Gastroesophageal sphincter (tissue), 4 donors: ENCODE data around the gene ZNF730. TPM values are rescaled to one million over a fixed set of nuclear protein-coding genes. Genes with fewer than 3 reads are reported as not detected.

Experiments used
- ATAC-seq: fragments of 150-250 bp; one replicate; pipeline ENCODE4 v1.9.1; 2016; ENCODE audit warnings: mild to moderate bottlenecking, moderate library complexity
- H3K27ac ChIP-seq, 4 donors: fragments of 200-600 bp; sonication (generic) in 3 of 4; 1 replicate in 3 of 4; 2 replicates in 1 of 4; pipeline ENCODE4 v1.5.1; 2016 to 2019
- H3K27me3 ChIP-seq: fragments of 200-600 bp; sonication (generic); one replicate; pipeline ENCODE4 v1.5.1; 2019
- H3K36me3 ChIP-seq, 2 donors: fragments of 200-600 bp; sonication (generic); one replicate each; pipeline ENCODE4 v1.5.1; 2019; ENCODE audit warnings: control low read depth in 1 of 2
- H3K4me1 ChIP-seq, 3 donors: fragments of 200-600 bp; sonication (generic); 1 replicate in 2 of 3; 2 replicates in 1 of 3; pipeline ENCODE4 v1.5.1; 2016 to 2019; ENCODE audit warnings: control low read depth in 2 of 3
- H3K4me3 ChIP-seq, 2 donors: fragments of 200-600 bp; sonication (generic); one replicate each; pipeline ENCODE4 v1.5.1; 2019; ENCODE audit warnings: mild to moderate bottlenecking in 1 of 2, moderate library complexity in 1 of 2
- H3K9me3 ChIP-seq, 3 donors: fragments of 200-600 bp; sonication (generic); one replicate each; pipeline ENCODE4 v1.5.1; 2017 to 2019; ENCODE audit warnings: control low read depth in 2 of 3
- EP300 ChIP-seq: sonication (generic); formaldehyde crosslinking; IDR thresholded peaks from one replicate; pipeline ENCODE4 v1.6.1; 2017; ENCODE audit warnings: antibody characterized with exemption, mild to moderate bottlenecking
- POLR2A ChIP-seq, 2 donors: fragments of 450-650 bp; IDR thresholded peaks; one replicate each; pipeline ENCODE4 v1.6.1; 2017; ENCODE audit warnings: antibody characterized with exemption in 2 of 2, mild to moderate bottlenecking in 2 of 2, moderate library complexity in 1 of 2
- POLR2AphosphoS5 ChIP-seq: sonication (generic); formaldehyde crosslinking; IDR thresholded peaks from one replicate; pipeline ENCODE4 v1.6.1; 2017; ENCODE audit warnings: antibody characterized with exemption
- WGBS, 2 donors: methylation state at CpG; one replicate each; pipeline ENCODE4 v1.1.5; 2018; ENCODE audit warnings: low coverage in 1 of 2; 5-methylcytosine and 5-hydroxymethylcytosine counted together
- total RNA-seq, 4 donors: library from RNA; depleted of rRNA; stranded (reverse); fragments of >200 nt; gene quantifications; one replicate each; pipeline ENCODE4 v1.1.0, GENCODE V29; 2016
- TF ChIP-seq, protein P1 (sequence below), 4 experiments: fragments of 200-600 bp in 2 of 4; fragments of 450-650 bp in 2 of 4; sonication (generic) in 1 of 4; IDR thresholded peaks; one replicate each; pipeline ENCODE4 v1.5.1; 2017 to 2019; ENCODE audit warnings: antibody characterized with exemption in 4 of 4, mild to moderate bottlenecking in 2 of 4, moderate library complexity in 2 of 4

Gene ZNF730
- total RNA-seq, 4 donors from 2014 or later = 0.27 TPM; not detected in 3

DNA sequence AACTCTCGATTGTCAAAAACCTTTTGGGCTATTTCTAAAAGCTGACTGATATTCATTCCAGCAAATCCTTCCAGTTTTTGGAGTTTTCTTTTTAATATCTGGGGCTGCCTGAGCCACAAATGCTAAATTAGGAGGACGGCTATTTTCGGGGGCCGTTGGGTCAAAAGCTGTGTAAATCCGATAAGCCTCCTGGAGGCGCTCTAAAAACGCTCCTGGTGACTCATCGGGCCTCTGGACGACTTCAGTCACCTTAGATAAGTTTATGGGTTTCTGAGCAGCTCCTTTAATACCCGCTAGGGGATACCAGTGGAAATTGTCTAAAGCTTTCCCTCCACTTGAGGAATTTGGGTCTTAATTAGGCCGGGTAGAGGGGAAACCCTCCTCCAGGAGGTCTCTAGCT lies 66.4 kb downstream of the ZNF730 start:
- Histone ChIP-seq H3K27me3 (no peaks in the 10 kb centered on the region), H3K4me1 (no peaks in the 10 kb centered on the region), H3K9me3 (no peaks in the 10 kb centered on the region), H3K4me3 (no peak overlapping the region), H3K36me3 (no peaks in the 10 kb centered on the region), H3K27ac (no peak overlapping the region)
- ATAC-seq = no peak
- 79 to 87% methylated on average over 3 to 9 of the region's 11 CpGs for WGBS, 2 donors
- TF ChIP-seq POLR2A (IDR thresholded peaks at IDR 0.05) (no peak), POLR2AphosphoS5 (no peak), EP300 (no peak)
- TF ChIP-seq, protein P1, sequence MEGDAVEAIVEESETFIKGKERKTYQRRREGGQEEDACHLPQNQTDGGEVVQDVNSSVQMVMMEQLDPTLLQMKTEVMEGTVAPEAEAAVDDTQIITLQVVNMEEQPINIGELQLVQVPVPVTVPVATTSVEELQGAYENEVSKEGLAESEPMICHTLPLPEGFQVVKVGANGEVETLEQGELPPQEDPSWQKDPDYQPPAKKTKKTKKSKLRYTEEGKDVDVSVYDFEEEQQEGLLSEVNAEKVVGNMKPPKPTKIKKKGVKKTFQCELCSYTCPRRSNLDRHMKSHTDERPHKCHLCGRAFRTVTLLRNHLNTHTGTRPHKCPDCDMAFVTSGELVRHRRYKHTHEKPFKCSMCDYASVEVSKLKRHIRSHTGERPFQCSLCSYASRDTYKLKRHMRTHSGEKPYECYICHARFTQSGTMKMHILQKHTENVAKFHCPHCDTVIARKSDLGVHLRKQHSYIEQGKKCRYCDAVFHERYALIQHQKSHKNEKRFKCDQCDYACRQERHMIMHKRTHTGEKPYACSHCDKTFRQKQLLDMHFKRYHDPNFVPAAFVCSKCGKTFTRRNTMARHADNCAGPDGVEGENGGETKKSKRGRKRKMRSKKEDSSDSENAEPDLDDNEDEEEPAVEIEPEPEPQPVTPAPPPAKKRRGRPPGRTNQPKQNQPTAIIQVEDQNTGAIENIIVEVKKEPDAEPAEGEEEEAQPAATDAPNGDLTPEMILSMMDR (IDR thresholded peaks at IDR 0.05) = no peak

DNA sequence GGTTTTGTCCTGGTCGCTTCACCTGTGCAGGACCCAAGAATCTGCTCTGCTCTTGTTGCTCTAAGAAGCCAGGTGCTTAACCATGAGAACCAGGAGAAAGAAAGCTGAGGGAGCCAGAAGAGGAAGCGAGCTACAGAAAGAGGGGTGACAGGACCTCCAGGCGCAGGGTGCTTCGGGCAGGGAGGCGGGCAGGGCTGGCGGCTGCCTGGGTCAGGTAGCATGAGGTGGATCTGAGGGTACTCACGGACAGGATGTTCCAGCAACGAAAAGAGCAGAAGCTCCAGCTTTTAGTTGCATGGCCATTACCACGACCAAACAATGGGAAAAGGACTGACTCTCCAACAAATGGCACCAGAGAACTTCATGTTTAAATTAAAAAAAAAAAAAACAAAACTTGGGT lies 73.5 kb downstream of the ZNF730 start:
- ATAC-seq = no peak
- no peaks in the 10 kb centered on the region for H3K27me3 ChIP-seq
- WGBS, 2 donors = 60 to 84% methylated on average over 1 to 6 of the region's 9 CpGs
- H3K36me3 ChIP-seq = no peaks in the 10 kb centered on the region
- no peaks in the 10 kb centered on the region for H3K4me1 ChIP-seq
- H3K9me3 ChIP-seq = no peaks in the 10 kb centered on the region
- TF ChIP-seq POLR2AphosphoS5 (no peak), EP300 (no peak), POLR2A (IDR thresholded peaks at IDR 0.05) (no peak)
- TF ChIP-seq, protein P1 (IDR thresholded peaks at IDR 0.05) = no peak
- H3K4me3 ChIP-seq = no peak overlapping the region
- H3K27ac ChIP-seq = no peak overlapping the region

Other genes with a start within 250 kb of the ZNF730 start
- gene ZNF728, start 113.8 kb upstream of the ZNF730 start, total RNA-seq = 10 to 100 TPM in 1 of 4 donors, 1 to 10 TPM in 3; 2.6 to 10.6 (median 4.6) TPM
- gene ZNF724, start 133.4 kb downstream of the ZNF730 start, total RNA-seq = under 1 TPM in 3 of 4 donors, not detected in 1; 0.57 to 0.94 (median 0.69) TPM